HUES48 (cell line): ENCODE measurements around the gene DGKQ.
A peak's percentile ranks its signal among the peaks of the same experiment; 100 is the strongest.

ENCODE experiments used
- H3K27ac ChIP-seq: one replicate; pipeline ENCODE4 v1.7.0; 2013; ENCODE audit warnings: low read depth, low read length, inconsistent platforms
- H3K27me3 ChIP-seq: 2 replicates; pipeline ENCODE4 v1.6.1; 2013; ENCODE audit warnings: mild to moderate bottlenecking, low read length; ENCODE audit not compliant: control insufficient read depth, insufficient read depth
- H3K36me3 ChIP-seq: 2 replicates; pipeline ENCODE4 v1.6.1; 2013; ENCODE audit warnings: low read length; ENCODE audit not compliant: control insufficient read depth, insufficient read depth
- H3K4me1 ChIP-seq: 2 replicates; pipeline ENCODE4 v1.6.1; 2013; ENCODE audit warnings: mild to moderate bottlenecking, low read length; ENCODE audit not compliant: control insufficient read depth, insufficient read depth
- H3K4me3 ChIP-seq: 2 replicates; pipeline ENCODE4 v1.5.1; 2013; ENCODE audit warnings: mild to moderate bottlenecking, low read depth, low read length
- H3K9ac ChIP-seq: 2 replicates; pipeline ENCODE4 v1.6.1; 2013; ENCODE audit warnings: mild to moderate bottlenecking, low read depth, low read length, moderate library complexity
- H3K9me3 ChIP-seq: 2 replicates; pipeline ENCODE4 v1.6.1; 2013; ENCODE audit warnings: low read length; ENCODE audit not compliant: control insufficient read depth, insufficient read depth

The DGKQ gene

GRCh38 chr4:991451-992296 lies 18.3 kb upstream of the DGKQ start:
- Histone ChIP-seq H3K36me3 (no peaks in the 10 kb centered on the region), H3K9me3 (no peaks in the 10 kb centered on the region), H3K27me3 (peaks cover 13% of the 10 kb centered on the region), H3K9ac (no peak overlapping the region), H3K4me1 (no peaks in the 10 kb centered on the region), H3K4me3 (no peak overlapping the region), H3K27ac (no peak overlapping the region)

- no peaks in the 10 kb centered on the region for H3K36me3 ChIP-seq
- H3K9ac ChIP-seq: no peak overlapping the region
- no peak overlapping the region for H3K27ac ChIP-seq
- no peaks in the 10 kb centered on the region for H3K9me3 ChIP-seq
- no peak overlapping the region for H3K4me3 ChIP-seq
- peaks cover 12% of the 10 kb centered on the region for H3K27me3 ChIP-seq
- H3K4me1 ChIP-seq: peaks cover 5% of the 10 kb centered on the region; the same call in 1 of the 2 replicates
Observed at GRCh38 chr4:990746-991367, 17.5 kb upstream of the DGKQ start.

GRCh38 chr4:989722-990471 lies 16.5 kb upstream of the DGKQ start:
- H3K4me1 ChIP-seq: peaks cover 9% of the 10 kb centered on the region; the same call in 1 of the 2 replicates
- no peak overlapping the region for H3K27ac ChIP-seq
- H3K9ac ChIP-seq: no peak overlapping the region
- H3K4me3 ChIP-seq: no peak overlapping the region
- no peaks in the 10 kb centered on the region for H3K36me3 ChIP-seq
- no peaks in the 10 kb centered on the region for H3K9me3 ChIP-seq
- H3K27me3 ChIP-seq: peaks cover 14% of the 10 kb centered on the region

- no peaks in the 10 kb centered on the region for H3K9me3 ChIP-seq
- no peaks in the 10 kb centered on the region for H3K36me3 ChIP-seq
- peaks cover 14% of the 10 kb centered on the region for H3K27me3 ChIP-seq
- H3K27ac ChIP-seq: no peak overlapping the region
- no peak overlapping the region for H3K9ac ChIP-seq
- peaks cover 9% of the 10 kb centered on the region; the same call in 1 of the 2 replicates for H3K4me1 ChIP-seq
- no peak overlapping the region for H3K4me3 ChIP-seq
Observed at GRCh38 chr4:988726-989721, 15.7 kb upstream of the DGKQ start.

GRCh38 chr4:987624-988513 lies 14.5 kb upstream of the DGKQ start:
- Histone ChIP-seq H3K27me3 (peaks cover 14% of the 10 kb centered on the region), H3K27ac (no peak overlapping the region), H3K9ac (no peak overlapping the region), H3K4me1 (peaks cover 9% of the 10 kb centered on the region; the same call in 1 of the 2 replicates), H3K9me3 (no peaks in the 10 kb centered on the region), H3K4me3 (peak overlapping the region; percentile 60; the same call in 1 of the 2 replicates), H3K36me3 (no peaks in the 10 kb centered on the region)

- H3K4me1 ChIP-seq: peaks cover 9% of the 10 kb centered on the region; the same call in 1 of the 2 replicates
- peaks cover 14% of the 10 kb centered on the region for H3K27me3 ChIP-seq
- H3K9me3 ChIP-seq: no peaks in the 10 kb centered on the region
- no peak within 1 kb of the TSS for H3K27ac ChIP-seq
- H3K4me3 ChIP-seq: peak within 1 kb of the TSS; percentile 60
- no peaks in the 10 kb centered on the region for H3K36me3 ChIP-seq
- no peak within 1 kb of the TSS for H3K9ac ChIP-seq
Observed at GRCh38 chr4:986879-987623, 13.7 kb upstream of the DGKQ start, which contains the start of gene IDUA. Gene IDUA (plus strand): TSS chr4:987044. CDS start chr4:987085, 41 bp downstream.

- Histone ChIP-seq H3K27me3 (peaks cover 14% of the 10 kb centered on the region), H3K36me3 (no peaks in the 10 kb centered on the region), H3K9me3 (no peaks in the 10 kb centered on the region), H3K4me1 (peaks cover 9% of the 10 kb centered on the region; the same call in 1 of the 2 replicates), H3K4me3 (peak overlapping the region; percentile 60), H3K9ac (no peak overlapping the region), H3K27ac (no peak overlapping the region)
Observed at GRCh38 chr4:986428-986878, 13.1 kb upstream of the DGKQ start.

GRCh38 chr4:985123-985830 lies 11.9 kb upstream of the DGKQ start:
- Histone ChIP-seq H3K9me3 (no peaks in the 10 kb centered on the region), H3K4me3 (peak overlapping the region; percentile 46; the same call in 1 of the 2 replicates), H3K27ac (no peak overlapping the region), H3K9ac (no peak overlapping the region), H3K4me1 (peaks cover 9% of the 10 kb centered on the region; the same call in 1 of the 2 replicates), H3K27me3 (peaks cover 14% of the 10 kb centered on the region), H3K36me3 (no peaks in the 10 kb centered on the region)
